GM13977 (cell line): Measurements from ENCODE around the gene TCF12.
"Not testable (repeated sequence)": the region's sequence is repeated elsewhere in the genome, so short reads cannot be mapped to it uniquely, and the experiment has no call there.

ENCODE experiments used
- DNase-seq: peaks from one replicate; pipeline ENCODE4 v3.0.0; 2012; ENCODE audit warnings: low spot score
- CTCF ChIP-seq: IDR thresholded peaks from 2 replicates; pipeline ENCODE4 v1.5.1; 2012; ENCODE audit warnings: mild to moderate bottlenecking, control low read depth; ENCODE audit not compliant: insufficient read depth; ENCODE audit errors: extremely low read depth, missing control alignments
- in situ Hi-C: fragments of 300-500 bp; cut with MboI; formaldehyde crosslinking; loops from one replicate; pipeline ENCODE4 v1.12.0; 2022; ENCODE audit warnings: low sequenced_read_pairs, low pct_unique_long_range_greater_than_20kb, mixed read lengths, inconsistent platforms; ENCODE audit not compliant: unreplicated experiment

TCF12 gene

DNA sequence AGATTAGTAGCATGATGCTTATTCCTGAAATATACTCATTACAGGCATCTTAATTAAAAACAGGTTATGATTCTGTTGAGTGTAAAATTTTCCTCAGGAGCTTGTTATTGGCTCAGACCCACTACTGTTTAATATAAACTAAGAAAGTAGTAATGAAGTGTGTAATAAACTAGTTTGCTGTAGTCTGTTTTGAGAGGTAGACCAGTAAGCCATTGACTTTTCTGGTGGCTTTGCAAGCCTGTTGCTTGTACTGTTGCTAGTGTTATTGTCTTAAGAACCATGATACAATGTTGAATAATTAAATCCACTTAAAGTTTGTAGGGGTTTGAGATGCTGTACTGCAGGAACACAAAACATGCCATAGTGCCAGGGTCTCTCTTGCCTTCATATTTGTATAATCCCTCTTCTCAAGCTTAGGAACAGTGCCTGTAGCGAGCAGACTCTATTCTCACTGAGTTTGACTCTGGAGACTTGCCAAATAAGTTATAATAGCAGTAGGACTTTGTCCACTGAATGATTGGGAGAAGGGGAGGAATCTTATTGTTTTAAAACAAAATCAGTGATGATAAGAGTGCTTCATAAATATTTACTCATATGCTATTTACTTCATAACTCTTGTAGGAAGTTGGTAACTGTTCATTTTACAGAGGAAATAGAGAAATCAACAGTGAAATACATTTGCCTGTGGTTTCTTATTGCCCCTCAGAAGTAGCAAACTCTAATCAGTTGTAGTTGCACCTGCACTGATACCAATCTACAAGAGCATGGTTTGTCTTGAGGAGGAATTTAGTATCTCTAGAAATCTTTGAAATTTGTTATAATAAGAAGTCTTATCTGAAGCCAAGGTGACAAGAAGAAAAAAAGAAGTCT, 13.4 kb downstream of the TCF12 start:
- in situ Hi-C loops, result no loop called here
- TF ChIP-seq CTCF, result no peak
- no peak for DNase-seq

GRCh38 chr15:56932509-56932868, 14.0 kb downstream of the TCF12 start:
- DNase-seq, in situ Hi-C loops: not testable (repeated sequence)

DNA sequence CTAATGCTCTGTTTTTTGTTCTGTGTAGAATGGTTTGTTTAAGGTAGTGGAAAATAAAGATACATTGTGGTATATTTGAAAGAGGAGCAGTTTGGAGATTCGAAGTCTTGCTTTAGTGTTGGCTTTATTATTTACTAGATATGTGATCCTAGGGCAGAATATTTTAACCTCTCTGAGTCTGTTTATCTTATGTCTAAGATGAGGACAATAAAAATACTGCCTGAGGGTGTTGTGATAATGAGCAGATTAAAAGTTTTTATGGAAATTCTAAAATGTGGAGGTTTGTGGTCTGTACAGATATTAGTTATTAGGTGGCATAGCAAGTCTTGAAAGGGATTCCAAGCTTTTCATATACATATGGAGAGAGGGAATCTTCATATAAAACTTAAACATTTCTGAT, 15.0 kb downstream of the TCF12 start:
- no peak for TF ChIP-seq CTCF
- in situ Hi-C loops, result no loop called here
- DNase-seq, result no peak

DNA sequence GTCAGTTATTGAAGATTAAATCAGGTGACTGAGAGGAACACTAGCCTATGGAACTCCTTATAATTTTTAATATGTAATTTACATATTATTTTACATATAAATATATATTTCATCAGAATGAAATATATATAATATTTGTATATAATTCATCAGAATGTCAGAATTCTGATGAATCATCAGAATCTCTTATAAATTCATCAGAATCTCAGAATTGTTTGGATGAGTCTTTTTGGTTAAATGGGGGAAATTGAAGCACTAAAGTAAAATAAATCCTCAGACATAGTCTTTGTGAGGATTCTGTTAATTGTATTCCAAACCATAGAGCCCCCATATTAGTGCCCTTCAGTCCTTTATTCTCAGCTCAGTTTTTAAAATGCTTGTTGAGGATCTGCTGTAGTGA, 15.4 kb downstream of the TCF12 start:
- TF ChIP-seq CTCF, result no peak
- in situ Hi-C loops, result no loop called here
- no peak for DNase-seq

- in situ Hi-C loops, result no loop called here
- DNase-seq, result no peak
- TF ChIP-seq CTCF, result no peak
Observed at GRCh38 chr15:56934269-56934668, 15.8 kb downstream of the TCF12 start.

- in situ Hi-C loops, result no loop called here
Observed at GRCh38 chr15:56936929-56937328, 18.5 kb downstream of the TCF12 start.

More at GRCh38 chr15:56936929-56937328, 18.5 kb downstream of the TCF12 start:
- TF ChIP-seq CTCF, result no peak
- DNase-seq, result no peak
